Adrenal gland (tissue), 5 donors: ENCODE measurements around the gene LSAMP.

Experiments used
- CTCF ChIP-seq, 6 experiments: fragments of 450-650 bp in 4 of 6; fragments of 200-600 bp in 2 of 6; sonication (generic) in 1 of 6; IDR thresholded peaks; 1 replicate in 5 of 6; 2 replicates in 1 of 6; pipeline versions ENCODE4 v1.5.1 to v1.8.0; 2016 to 2021; ENCODE audit warnings: antibody characterized with exemption in 6 of 6, mild to moderate bottlenecking in 2 of 6, moderate library complexity in 1 of 6
- POLR2A ChIP-seq, 2 donors: fragments of 450-650 bp; IDR thresholded peaks; one replicate each; pipeline ENCODE4 v1.6.1; 2017; ENCODE audit warnings: antibody characterized with exemption in 2 of 2, mild to moderate bottlenecking in 2 of 2, moderate library complexity in 1 of 2
- donor health status: DM: no; HTN: no; CAD: no.

- TF ChIP-seq CTCF (IDR thresholded peaks at IDR 0.05) (no peak), POLR2A (IDR thresholded peaks at IDR 0.05) (no peak)
These were observed 130.8 kb downstream of the LSAMP start for GRCh38 chr3:116314476-116314875.
